Measurements from ENCODE around the gene CHST8. TPM values are rescaled to one million over a fixed set of nuclear protein-coding genes. Genes with fewer than 3 reads are reported as not detected.

CHST8 gene
- total RNA-seq, 4 donors from 2014 or later = not detected

DNA sequence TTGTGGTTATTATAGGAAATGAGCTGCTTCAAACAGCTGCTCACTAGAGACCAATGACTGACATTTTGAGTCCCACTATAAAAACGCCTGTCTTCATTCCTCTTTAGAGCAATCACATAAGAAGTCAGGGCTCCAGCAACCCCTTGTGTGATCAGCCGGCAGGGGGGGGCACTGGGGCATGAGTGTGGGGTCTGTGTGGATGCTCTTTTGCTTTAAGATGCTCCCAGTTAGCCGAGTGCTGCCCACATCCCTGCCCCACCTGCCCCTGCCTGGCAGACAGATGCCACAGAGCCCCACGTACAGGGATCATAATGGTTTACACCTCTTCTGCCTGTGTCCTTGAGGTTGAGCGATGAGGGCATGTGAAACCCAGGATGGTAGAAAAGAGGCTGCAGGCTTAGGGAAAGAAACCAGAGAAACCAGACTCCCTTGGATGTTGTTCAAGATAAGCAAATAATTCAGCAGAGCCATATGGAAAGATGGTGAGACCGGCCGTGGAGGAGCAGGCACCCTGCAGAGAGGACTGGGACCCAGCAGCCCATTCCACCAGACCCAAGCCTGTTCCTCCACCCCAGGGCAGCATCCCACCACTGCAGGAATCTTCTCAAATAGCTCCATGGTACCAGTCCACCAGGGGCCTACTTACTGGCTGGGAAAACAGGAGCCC is 55.4 kb downstream of the CHST8 start:
- 68 to 80% methylated on average over 1 to 7 of the region's 7 CpGs for WGBS, 2 donors (ENCODE audit: low coverage in 1 of 2)
- no peaks in the 10 kb centered on the region for H3K36me3 ChIP-seq
- no peak for DNase-seq
- H3K9me3 ChIP-seq = no peaks in the 10 kb centered on the region
- peaks cover 3% of the 10 kb centered on the region for H3K27me3 ChIP-seq
- in situ Hi-C loops (cut with MboI; ENCODE audit: low pct_ligation_motif_present in 1 of 4, low pct_unique_long_range_greater_than_20kb in 1 of 4, low sequenced_read_pairs in 3 of 4) (no loop called here), intact Hi-C loops (cut with DNase I; ENCODE audit: low total_unique reads) (no loop called here)
- no peak overlapping the region for H3K4me3 ChIP-seq
- no peak overlapping the region for H3K27ac ChIP-seq
- TF ChIP-seq EP300 (IDR thresholded peaks at IDR 0.05; ENCODE audit: low read depth) (no peak), POLR2AphosphoS5 (IDR thresholded peaks at IDR 0.05) (no peak), POLR2A (IDR thresholded peaks at IDR 0.05) (no peak)
- TF ChIP-seq, protein P1, sequence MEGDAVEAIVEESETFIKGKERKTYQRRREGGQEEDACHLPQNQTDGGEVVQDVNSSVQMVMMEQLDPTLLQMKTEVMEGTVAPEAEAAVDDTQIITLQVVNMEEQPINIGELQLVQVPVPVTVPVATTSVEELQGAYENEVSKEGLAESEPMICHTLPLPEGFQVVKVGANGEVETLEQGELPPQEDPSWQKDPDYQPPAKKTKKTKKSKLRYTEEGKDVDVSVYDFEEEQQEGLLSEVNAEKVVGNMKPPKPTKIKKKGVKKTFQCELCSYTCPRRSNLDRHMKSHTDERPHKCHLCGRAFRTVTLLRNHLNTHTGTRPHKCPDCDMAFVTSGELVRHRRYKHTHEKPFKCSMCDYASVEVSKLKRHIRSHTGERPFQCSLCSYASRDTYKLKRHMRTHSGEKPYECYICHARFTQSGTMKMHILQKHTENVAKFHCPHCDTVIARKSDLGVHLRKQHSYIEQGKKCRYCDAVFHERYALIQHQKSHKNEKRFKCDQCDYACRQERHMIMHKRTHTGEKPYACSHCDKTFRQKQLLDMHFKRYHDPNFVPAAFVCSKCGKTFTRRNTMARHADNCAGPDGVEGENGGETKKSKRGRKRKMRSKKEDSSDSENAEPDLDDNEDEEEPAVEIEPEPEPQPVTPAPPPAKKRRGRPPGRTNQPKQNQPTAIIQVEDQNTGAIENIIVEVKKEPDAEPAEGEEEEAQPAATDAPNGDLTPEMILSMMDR (IDR thresholded peaks at IDR 0.05) = no peak
- H3K4me1 ChIP-seq = no peaks in the 10 kb centered on the region

DNA sequence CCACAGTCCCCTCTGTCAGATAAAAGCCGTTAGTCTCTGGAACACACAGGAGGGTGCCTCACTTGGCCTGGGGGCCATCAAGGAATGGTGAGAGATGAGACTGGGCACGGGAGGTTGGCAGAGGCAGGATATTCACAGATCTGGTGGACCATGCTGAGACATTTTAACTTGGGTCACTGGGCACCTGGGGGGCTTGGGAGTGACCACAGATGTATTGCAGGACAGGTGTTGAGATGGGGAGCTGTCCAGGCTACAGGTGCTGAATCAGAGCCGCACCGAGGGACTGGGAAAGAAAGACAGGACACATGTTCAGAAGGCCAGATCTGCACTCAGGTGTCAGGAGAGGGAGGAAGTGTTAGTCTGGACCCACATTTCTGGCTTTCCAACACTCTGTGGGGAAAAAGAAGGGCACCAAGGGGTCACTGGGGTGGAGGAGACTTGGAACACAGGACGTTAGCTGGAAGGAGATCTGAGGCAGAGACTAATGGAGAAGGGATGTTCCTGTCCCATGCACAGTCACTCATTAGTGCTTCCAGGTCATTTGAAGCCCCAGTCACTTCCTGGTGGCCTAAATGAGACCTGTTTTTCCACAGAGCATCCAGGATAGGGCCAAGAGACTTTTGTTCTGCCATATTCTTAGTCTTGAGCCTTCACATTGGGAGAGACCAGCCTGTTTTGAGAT is 56.1 kb downstream of the CHST8 start:
- TF ChIP-seq EP300 (IDR thresholded peaks at IDR 0.05; ENCODE audit: low read depth) (no peak), POLR2AphosphoS5 (IDR thresholded peaks at IDR 0.05) (no peak), POLR2A (IDR thresholded peaks at IDR 0.05) (no peak)
- TF ChIP-seq, protein P1 (IDR thresholded peaks at IDR 0.05) = no peak
- Histone ChIP-seq H3K9me3 (no peaks in the 10 kb centered on the region), H3K27me3 (peaks cover 3% of the 10 kb centered on the region), H3K4me1 (no peaks in the 10 kb centered on the region), H3K36me3 (no peaks in the 10 kb centered on the region), H3K27ac (no peak overlapping the region), H3K4me3 (no peak overlapping the region)
- no peak for DNase-seq
- WGBS, 2 donors (ENCODE audit: low coverage in 1 of 2) = 56% methylated on average over 5 of the region's 5 CpGs; no CpG with 5 or more reads in 1 of the 2 donors
- intact Hi-C loops (cut with DNase I; ENCODE audit: low total_unique reads) = no loop called here
- in situ Hi-C loops (cut with MboI; ENCODE audit: low pct_ligation_motif_present in 1 of 4, low pct_unique_long_range_greater_than_20kb in 1 of 4, low sequenced_read_pairs in 3 of 4) = no loop called here

DNA sequence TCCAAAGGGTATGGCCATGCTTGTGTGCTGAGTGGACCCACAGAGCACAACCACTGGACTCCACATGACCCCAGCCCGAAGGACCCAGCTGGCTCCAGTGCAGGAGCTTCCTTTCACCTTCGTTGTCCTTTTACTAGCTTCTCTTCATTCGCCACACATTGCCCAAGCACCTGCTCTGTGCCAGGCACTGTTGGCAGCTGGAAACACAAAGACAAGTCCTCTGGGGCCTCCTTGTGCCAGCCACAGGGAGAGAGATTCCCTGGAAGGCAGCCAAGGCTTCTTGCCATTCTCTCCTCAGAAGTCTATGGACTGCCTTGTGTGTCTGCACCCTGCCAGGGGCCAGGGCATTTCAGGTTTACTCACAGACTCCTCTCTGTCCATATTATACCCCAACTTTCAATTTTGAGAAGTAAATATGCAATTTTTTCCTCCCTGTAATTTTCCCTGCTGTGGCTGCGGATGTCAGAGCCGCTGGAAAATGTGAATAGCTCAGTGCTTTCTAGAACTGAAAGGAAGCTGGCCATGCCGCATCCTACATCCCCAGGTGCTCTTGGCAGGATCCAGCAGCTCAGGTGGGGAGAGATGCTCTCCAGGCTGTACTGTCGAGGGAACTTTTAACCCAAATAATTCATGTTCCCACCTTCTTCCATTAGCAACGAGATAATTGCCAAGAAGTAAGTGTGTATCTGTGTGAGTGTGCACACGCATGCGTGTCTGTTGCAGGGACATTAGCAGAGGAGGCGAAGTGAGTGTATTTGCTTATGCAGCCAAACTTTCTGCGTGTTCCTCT is 57.2 kb downstream of the CHST8 start:
- Histone ChIP-seq H3K36me3 (no peaks in the 10 kb centered on the region), H3K4me1 (no peaks in the 10 kb centered on the region), H3K4me3 (no peak overlapping the region), H3K27me3 (peaks cover 14% of the 10 kb centered on the region), H3K9me3 (no peaks in the 10 kb centered on the region), H3K27ac (no peak overlapping the region)
- 60 to 79% methylated on average over 2 to 12 of the region's 12 CpGs for WGBS, 2 donors (ENCODE audit: low coverage in 1 of 2)
- no peak for DNase-seq
- TF ChIP-seq, protein P1 (IDR thresholded peaks at IDR 0.05) = no peak
- no peak for TF ChIP-seq EP300 (IDR thresholded peaks at IDR 0.05; ENCODE audit: low read depth)
- TF ChIP-seq POLR2AphosphoS5 (IDR thresholded peaks at IDR 0.05) = no peak
- TF ChIP-seq POLR2A (IDR thresholded peaks at IDR 0.05) = no peak
- intact Hi-C loops (cut with DNase I; ENCODE audit: low total_unique reads) (no loop called here), in situ Hi-C loops (cut with MboI; ENCODE audit: low pct_ligation_motif_present in 1 of 4, low pct_unique_long_range_greater_than_20kb in 1 of 4, low sequenced_read_pairs in 3 of 4) (no loop called here)

DNA sequence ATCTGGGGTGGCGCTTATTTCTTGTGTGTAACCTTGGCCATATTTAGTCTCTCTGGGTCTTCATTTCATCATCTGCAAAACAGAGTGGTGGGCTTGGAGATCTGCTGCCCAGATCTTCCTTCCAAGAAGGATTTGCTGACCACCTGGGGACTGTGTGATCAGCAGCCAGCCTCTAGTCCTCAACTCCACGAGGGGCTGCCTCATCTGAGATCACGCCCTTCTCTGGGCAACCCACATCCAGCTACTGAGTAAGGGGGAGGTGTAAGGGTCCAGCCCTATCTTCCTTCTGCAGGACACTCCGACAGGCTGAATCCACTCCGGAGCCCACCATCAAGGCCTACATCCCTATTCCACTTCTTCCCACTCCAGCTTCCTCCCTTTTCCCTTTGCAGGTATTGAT is 57.9 kb downstream of the CHST8 start:
- H3K27me3 ChIP-seq = peaks cover 21% of the 10 kb centered on the region
- no peaks in the 10 kb centered on the region for H3K9me3 ChIP-seq
- intact Hi-C loops (cut with DNase I; ENCODE audit: low total_unique reads) = no loop called here
- no peak for DNase-seq
- no peak overlapping the region for H3K4me3 ChIP-seq
- WGBS, 2 donors (ENCODE audit: low coverage in 1 of 2) = 79 to 94% methylated on average over 3 to 5 of the region's 5 CpGs
- in situ Hi-C loops (cut with MboI; ENCODE audit: low pct_ligation_motif_present in 1 of 4, low pct_unique_long_range_greater_than_20kb in 1 of 4, low sequenced_read_pairs in 3 of 4) = no loop called here
- H3K4me1 ChIP-seq = no peaks in the 10 kb centered on the region
- no peak overlapping the region for H3K27ac ChIP-seq
- TF ChIP-seq EP300 (IDR thresholded peaks at IDR 0.05; ENCODE audit: low read depth) (no peak), POLR2AphosphoS5 (IDR thresholded peaks at IDR 0.05) (no peak), POLR2A (IDR thresholded peaks at IDR 0.05) (no peak)
- TF ChIP-seq, protein P1 (IDR thresholded peaks at IDR 0.05) = no peak
- H3K36me3 ChIP-seq = no peaks in the 10 kb centered on the region
